HEK293 (cell line): ENCODE measurements around the gene WNK4.

Source experiments
- GLI2 ChIP-seq: fragments of 450-650 bp; formaldehyde crosslinking; IDR thresholded peaks from 2 replicates; pipeline ENCODE4; 2017; ENCODE audit warnings: missing biosample characterization, missing genetic modification characterization, low read depth, borderline replicate concordance
- PRDM1 ChIP-seq: fragments of 450-650 bp; formaldehyde crosslinking; IDR thresholded peaks from 2 replicates; pipeline ENCODE4; 2016; ENCODE audit warnings: missing biosample characterization, missing genetic modification characterization
- REPIN1 ChIP-seq: fragments of 450-650 bp; formaldehyde crosslinking; IDR thresholded peaks from 2 replicates; pipeline ENCODE4 v1.5.1; 2017; ENCODE audit warnings: missing biosample characterization, missing genetic modification characterization, low read depth
- SCRT1 ChIP-seq: fragments of 450-650 bp; formaldehyde crosslinking; IDR thresholded peaks from 2 replicates; pipeline ENCODE4 v1.5.1; 2016; ENCODE audit warnings: missing biosample characterization, missing genetic modification characterization, borderline replicate concordance
- SP7 ChIP-seq: fragments of 450-650 bp; formaldehyde crosslinking; IDR thresholded peaks from 2 replicates; pipeline ENCODE4 v1.5.1; 2016; ENCODE audit warnings: missing biosample characterization, missing genetic modification characterization
- ZBTB17 ChIP-seq: fragments of 450-650 bp; formaldehyde crosslinking; IDR thresholded peaks from 2 replicates; pipeline ENCODE4 v1.5.1; 2016; ENCODE audit warnings: missing biosample characterization, missing genetic modification characterization
- ZNF114 ChIP-seq: fragments of 450-650 bp; formaldehyde crosslinking; IDR thresholded peaks from 2 replicates; pipeline ENCODE4 v1.5.0; 2017; ENCODE audit warnings: missing biosample characterization, missing genetic modification characterization
- ZNF140 ChIP-seq: fragments of 450-650 bp; formaldehyde crosslinking; IDR thresholded peaks from 2 replicates; pipeline ENCODE4 v1.5.1; 2016; ENCODE audit warnings: missing biosample characterization, missing genetic modification characterization
- ZNF155 ChIP-seq: fragments of 450-650 bp; formaldehyde crosslinking; IDR thresholded peaks from 2 replicates; pipeline ENCODE4 v1.5.1; 2016; ENCODE audit warnings: missing biosample characterization, missing genetic modification characterization
- ZNF175 ChIP-seq: fragments of 450-650 bp; formaldehyde crosslinking; IDR thresholded peaks from 2 replicates; pipeline ENCODE4 v1.5.1; 2016; ENCODE audit warnings: missing biosample characterization, missing genetic modification characterization
- ZNF202 ChIP-seq: fragments of 450-650 bp; formaldehyde crosslinking; IDR thresholded peaks from 2 replicates; pipeline ENCODE4 v1.5.1; 2016; ENCODE audit warnings: missing biosample characterization, missing genetic modification characterization, borderline replicate concordance
- ZNF214 ChIP-seq: fragments of 450-650 bp; formaldehyde crosslinking; IDR thresholded peaks from 2 replicates; pipeline ENCODE4 v1.5.1; 2017; ENCODE audit warnings: missing biosample characterization, mild to moderate bottlenecking, missing genetic modification characterization, borderline replicate concordance
- ZNF302 ChIP-seq: fragments of 450-650 bp; formaldehyde crosslinking; IDR thresholded peaks from 2 replicates; pipeline ENCODE4 v1.5.1; 2016; ENCODE audit warnings: missing biosample characterization, missing genetic modification characterization, low read depth
- ZNF350 ChIP-seq: fragments of 450-650 bp; formaldehyde crosslinking; IDR thresholded peaks from 2 replicates; pipeline ENCODE4 v1.5.0; 2017; ENCODE audit warnings: missing biosample characterization, mild to moderate bottlenecking, missing genetic modification characterization
- ZNF391 ChIP-seq: fragments of 450-650 bp; formaldehyde crosslinking; IDR thresholded peaks from 2 replicates; pipeline ENCODE4 v1.5.1; 2016; ENCODE audit warnings: low read depth, missing biosample characterization, missing genetic modification characterization, borderline replicate concordance
- ZNF394 ChIP-seq: fragments of 450-650 bp; formaldehyde crosslinking; IDR thresholded peaks from 2 replicates; pipeline ENCODE4 v1.5.1; 2016; ENCODE audit warnings: missing biosample characterization, missing genetic modification characterization, mild to moderate bottlenecking, moderate library complexity, borderline replicate concordance
- ZNF423 ChIP-seq: fragments of 450-650 bp; formaldehyde crosslinking; IDR thresholded peaks from 2 replicates; pipeline ENCODE4 v1.5.1; 2016; ENCODE audit warnings: missing biosample characterization, missing genetic modification characterization
- ZNF510 ChIP-seq: fragments of 450-650 bp; formaldehyde crosslinking; IDR thresholded peaks from 2 replicates; pipeline ENCODE4 v1.5.1; 2018; ENCODE audit warnings: mild to moderate bottlenecking, missing genetic modification characterization, missing biosample characterization; ENCODE audit not compliant: insufficient replicate concordance
- ZNF529 ChIP-seq: fragments of 450-650 bp; formaldehyde crosslinking; IDR thresholded peaks from 2 replicates; pipeline ENCODE4 v1.5.1; 2017; ENCODE audit warnings: missing genetic modification characterization, missing biosample characterization; ENCODE audit not compliant: insufficient replicate concordance
- ZNF549 ChIP-seq: fragments of 450-650 bp; IDR thresholded peaks from 2 replicates; pipeline ENCODE4 v1.5.1; 2018; ENCODE audit warnings: missing biosample characterization, missing genetic modification characterization, mild to moderate bottlenecking, inconsistent platforms, moderate library complexity
- ZNF610 ChIP-seq: fragments of 450-650 bp; formaldehyde crosslinking; IDR thresholded peaks from 2 replicates; pipeline ENCODE4 v1.5.1; 2016; ENCODE audit warnings: missing biosample characterization, missing genetic modification characterization, borderline replicate concordance
- ZNF623 ChIP-seq: fragments of 450-650 bp; formaldehyde crosslinking; IDR thresholded peaks from 2 replicates; pipeline ENCODE4 v1.5.1; 2016; ENCODE audit warnings: missing biosample characterization, missing genetic modification characterization
- ZNF660 ChIP-seq: fragments of 450-650 bp; IDR thresholded peaks from 2 replicates; pipeline ENCODE4 v1.5.1; 2018; ENCODE audit warnings: missing biosample characterization, mild to moderate bottlenecking, missing genetic modification characterization
- ZNF830 ChIP-seq: fragments of 450-650 bp; IDR thresholded peaks from 2 replicates; pipeline ENCODE4 v1.5.0; 2018; ENCODE audit warnings: missing biosample characterization, missing genetic modification characterization, low read depth, mild to moderate bottlenecking, moderate library complexity
- ZNF837 ChIP-seq: fragments of 450-650 bp; formaldehyde crosslinking; IDR thresholded peaks from 2 replicates; pipeline ENCODE4 v1.5.1; 2016; ENCODE audit warnings: missing biosample characterization, missing genetic modification characterization
- ZXDB ChIP-seq: fragments of 450-650 bp; formaldehyde crosslinking; IDR thresholded peaks from 2 replicates; pipeline ENCODE4 v1.5.1; 2016; ENCODE audit warnings: missing biosample characterization, missing genetic modification characterization
- TF ChIP-seq, protein P1 (sequence below): fragments of 450-650 bp; formaldehyde crosslinking; IDR thresholded peaks from 2 replicates; pipeline ENCODE4 v1.5.1; 2017; ENCODE audit warnings: missing biosample characterization, missing genetic modification characterization
- TF ChIP-seq, protein P2 (sequence below): fragments of 450-650 bp; formaldehyde crosslinking; IDR thresholded peaks from 2 replicates; pipeline ENCODE4 v1.5.1; 2016; ENCODE audit warnings: missing biosample characterization, missing genetic modification characterization
- TF ChIP-seq, protein P3 (sequence below): fragments of 450-650 bp; formaldehyde crosslinking; IDR thresholded peaks from 2 replicates; pipeline ENCODE4 v1.5.1; 2016; ENCODE audit warnings: missing biosample characterization, missing genetic modification characterization
- TF ChIP-seq, protein P4 (sequence below): fragments of 450-650 bp; formaldehyde crosslinking; IDR thresholded peaks from 2 replicates; pipeline ENCODE4 v1.5.1; 2016; ENCODE audit warnings: missing biosample characterization, missing genetic modification characterization
- TF ChIP-seq, protein P5 (sequence below): fragments of 450-650 bp; formaldehyde crosslinking; IDR thresholded peaks from 2 replicates; pipeline ENCODE4 v1.5.1; 2017; ENCODE audit warnings: missing biosample characterization, missing genetic modification characterization
- TF ChIP-seq, protein P6 (sequence below): fragments of 450-650 bp; formaldehyde crosslinking; IDR thresholded peaks from 2 replicates; pipeline ENCODE4 v1.5.1; 2016; ENCODE audit warnings: missing biosample characterization, missing genetic modification characterization, low read depth

WNK4 gene

DNA sequence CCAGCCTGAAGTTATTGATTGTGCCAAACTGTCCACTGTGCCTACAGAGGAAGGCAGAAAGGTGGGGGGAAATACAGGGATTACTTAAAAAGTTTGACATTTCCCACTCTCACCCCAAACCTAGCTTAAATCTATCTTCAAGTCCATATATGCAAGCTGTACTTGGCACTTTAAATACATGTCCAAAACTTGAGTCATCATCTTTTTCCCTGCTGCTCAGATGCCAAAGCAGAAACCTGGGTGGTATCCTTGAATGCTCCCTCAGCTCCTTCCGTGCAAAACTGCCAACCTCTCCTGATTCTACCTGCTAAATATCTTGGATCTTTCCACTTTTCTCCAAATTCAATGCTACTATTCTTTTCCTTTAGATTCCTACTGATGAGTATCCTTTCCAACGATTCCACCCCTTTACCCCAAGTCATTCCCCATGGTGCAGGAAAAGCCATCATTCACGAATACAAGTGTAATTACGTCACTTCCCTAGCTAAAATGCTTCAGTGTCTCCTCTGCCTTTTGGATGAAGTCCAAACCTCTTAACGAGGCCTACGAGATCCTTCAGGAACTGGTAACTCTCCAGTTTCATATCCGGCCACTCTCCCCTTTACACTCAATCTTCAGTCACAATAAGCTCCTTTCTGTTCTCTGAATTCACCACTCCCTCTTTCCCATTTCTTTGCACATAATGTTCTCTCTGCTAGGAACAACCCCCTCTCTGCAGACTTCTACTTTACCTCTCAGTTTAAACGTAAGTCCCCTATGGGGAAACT lies 34.4 kb downstream of the WNK4 start (continued):
- TF ChIP-seq ZNF837 (tag by site-specific recombination) (no peak), ZXDB (tag by site-specific recombination) (no peak), ZNF214 (tag by site-specific recombination) (no peak), ZNF114 (tag by site-specific recombination) (no peak), ZNF510 (tag by site-specific recombination) (no peak), ZNF394 (tag by site-specific recombination) (no peak), ZNF202 (no peak), ZNF623 (tag by site-specific recombination) (no peak), ZNF302 (tag by site-specific recombination) (no peak), ZNF549 (tag by site-specific recombination) (no peak), SP7 (tag by site-specific recombination) (peak; percentile 46; the same call in 1 of the 2 replicates), PRDM1 (peak; percentile 82), ZNF423 (tag by site-specific recombination) (no peak), GLI2 (tag by site-specific recombination) (no peak), ZNF391 (no peak), ZNF660 (tag by site-specific recombination) (peak; percentile 80), ZNF830 (no peak), ZNF140 (no peak), ZNF350 (tag by site-specific recombination) (no peak), ZNF610 (tag by site-specific recombination) (no peak), ZNF529 (tag by site-specific recombination) (no peak), ZNF175 (tag by site-specific recombination) (no peak), SCRT1 (tag by site-specific recombination) (no peak), REPIN1 (no peak), ZBTB17 (tag by site-specific recombination) (no peak), ZNF155 (tag by site-specific recombination) (no peak)
- TF ChIP-seq, protein P1, sequence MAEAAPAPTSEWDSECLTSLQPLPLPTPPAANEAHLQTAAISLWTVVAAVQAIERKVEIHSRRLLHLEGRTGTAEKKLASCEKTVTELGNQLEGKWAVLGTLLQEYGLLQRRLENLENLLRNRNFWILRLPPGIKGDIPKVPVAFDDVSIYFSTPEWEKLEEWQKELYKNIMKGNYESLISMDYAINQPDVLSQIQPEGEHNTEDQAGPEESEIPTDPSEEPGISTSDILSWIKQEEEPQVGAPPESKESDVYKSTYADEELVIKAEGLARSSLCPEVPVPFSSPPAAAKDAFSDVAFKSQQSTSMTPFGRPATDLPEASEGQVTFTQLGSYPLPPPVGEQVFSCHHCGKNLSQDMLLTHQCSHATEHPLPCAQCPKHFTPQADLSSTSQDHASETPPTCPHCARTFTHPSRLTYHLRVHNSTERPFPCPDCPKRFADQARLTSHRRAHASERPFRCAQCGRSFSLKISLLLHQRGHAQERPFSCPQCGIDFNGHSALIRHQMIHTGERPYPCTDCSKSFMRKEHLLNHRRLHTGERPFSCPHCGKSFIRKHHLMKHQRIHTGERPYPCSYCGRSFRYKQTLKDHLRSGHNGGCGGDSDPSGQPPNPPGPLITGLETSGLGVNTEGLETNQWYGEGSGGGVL = no peak
- TF ChIP-seq, protein P2, sequence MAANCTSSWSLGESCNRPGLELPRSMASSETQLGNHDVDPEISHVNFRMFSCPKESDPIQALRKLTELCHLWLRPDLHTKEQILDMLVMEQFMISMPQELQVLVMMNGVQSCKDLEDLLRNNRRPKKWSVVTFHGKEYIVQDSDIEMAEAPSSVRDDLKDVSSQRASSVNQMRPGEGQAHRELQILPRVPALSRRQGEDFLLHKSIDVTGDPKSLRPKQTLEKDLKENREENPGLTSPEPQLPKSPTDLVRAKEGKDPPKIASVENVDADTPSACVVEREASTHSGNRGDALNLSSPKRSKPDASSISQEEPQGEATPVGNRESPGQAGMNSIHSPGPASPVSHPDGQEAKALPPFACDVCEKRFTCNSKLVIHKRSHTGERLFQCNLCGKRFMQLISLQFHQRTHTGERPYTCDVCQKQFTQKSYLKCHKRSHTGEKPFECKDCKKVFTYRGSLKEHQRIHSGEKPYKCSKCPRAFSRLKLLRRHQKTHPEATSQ (tag by site-specific recombination) = no peak
- TF ChIP-seq, protein P3, sequence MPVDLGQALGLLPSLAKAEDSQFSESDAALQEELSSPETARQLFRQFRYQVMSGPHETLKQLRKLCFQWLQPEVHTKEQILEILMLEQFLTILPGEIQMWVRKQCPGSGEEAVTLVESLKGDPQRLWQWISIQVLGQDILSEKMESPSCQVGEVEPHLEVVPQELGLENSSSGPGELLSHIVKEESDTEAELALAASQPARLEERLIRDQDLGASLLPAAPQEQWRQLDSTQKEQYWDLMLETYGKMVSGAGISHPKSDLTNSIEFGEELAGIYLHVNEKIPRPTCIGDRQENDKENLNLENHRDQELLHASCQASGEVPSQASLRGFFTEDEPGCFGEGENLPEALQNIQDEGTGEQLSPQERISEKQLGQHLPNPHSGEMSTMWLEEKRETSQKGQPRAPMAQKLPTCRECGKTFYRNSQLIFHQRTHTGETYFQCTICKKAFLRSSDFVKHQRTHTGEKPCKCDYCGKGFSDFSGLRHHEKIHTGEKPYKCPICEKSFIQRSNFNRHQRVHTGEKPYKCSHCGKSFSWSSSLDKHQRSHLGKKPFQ (tag by site-specific recombination) = no peak
- TF ChIP-seq, protein P4, sequence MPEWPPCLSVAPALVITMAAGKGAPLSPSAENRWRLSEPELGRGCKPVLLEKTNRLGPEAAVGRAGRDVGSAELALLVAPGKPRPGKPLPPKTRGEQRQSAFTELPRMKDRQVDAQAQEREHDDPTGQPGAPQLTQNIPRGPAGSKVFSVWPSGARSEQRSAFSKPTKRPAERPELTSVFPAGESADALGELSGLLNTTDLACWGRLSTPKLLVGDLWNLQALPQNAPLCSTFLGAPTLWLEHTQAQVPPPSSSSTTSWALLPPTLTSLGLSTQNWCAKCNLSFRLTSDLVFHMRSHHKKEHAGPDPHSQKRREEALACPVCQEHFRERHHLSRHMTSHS (tag by site-specific recombination) = no peak
- TF ChIP-seq, protein P5, sequence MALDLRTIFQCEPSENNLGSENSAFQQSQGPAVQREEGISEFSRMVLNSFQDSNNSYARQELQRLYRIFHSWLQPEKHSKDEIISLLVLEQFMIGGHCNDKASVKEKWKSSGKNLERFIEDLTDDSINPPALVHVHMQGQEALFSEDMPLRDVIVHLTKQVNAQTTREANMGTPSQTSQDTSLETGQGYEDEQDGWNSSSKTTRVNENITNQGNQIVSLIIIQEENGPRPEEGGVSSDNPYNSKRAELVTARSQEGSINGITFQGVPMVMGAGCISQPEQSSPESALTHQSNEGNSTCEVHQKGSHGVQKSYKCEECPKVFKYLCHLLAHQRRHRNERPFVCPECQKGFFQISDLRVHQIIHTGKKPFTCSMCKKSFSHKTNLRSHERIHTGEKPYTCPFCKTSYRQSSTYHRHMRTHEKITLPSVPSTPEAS = no peak
- TF ChIP-seq, protein P6, sequence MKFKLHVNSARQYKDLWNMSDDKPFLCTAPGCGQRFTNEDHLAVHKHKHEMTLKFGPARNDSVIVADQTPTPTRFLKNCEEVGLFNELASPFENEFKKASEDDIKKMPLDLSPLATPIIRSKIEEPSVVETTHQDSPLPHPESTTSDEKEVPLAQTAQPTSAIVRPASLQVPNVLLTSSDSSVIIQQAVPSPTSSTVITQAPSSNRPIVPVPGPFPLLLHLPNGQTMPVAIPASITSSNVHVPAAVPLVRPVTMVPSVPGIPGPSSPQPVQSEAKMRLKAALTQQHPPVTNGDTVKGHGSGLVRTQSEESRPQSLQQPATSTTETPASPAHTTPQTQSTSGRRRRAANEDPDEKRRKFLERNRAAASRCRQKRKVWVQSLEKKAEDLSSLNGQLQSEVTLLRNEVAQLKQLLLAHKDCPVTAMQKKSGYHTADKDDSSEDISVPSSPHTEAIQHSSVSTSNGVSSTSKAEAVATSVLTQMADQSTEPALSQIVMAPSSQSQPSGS (tag by site-specific recombination) = peak; percentile 77
